ENCODE data around the gene SLC22A7. TPM values are rescaled to one million over a fixed set of nuclear protein-coding genes. Genes with fewer than 3 reads are reported as not detected.

SLC22A7 gene
- polyA plus RNA-seq, 3 donors = 0.79 to 1.4 (median 0.81) TPM

- no peak for DNase-seq (ENCODE audit: extremely low read depth in 1 of 11, low read depth in 9 of 11, low spot score in 4 of 11)
Observed at GRCh38 chr6:43277643-43278523, 20.2 kb upstream of the SLC22A7 start.

GRCh38 chr6:43278524-43279078, 19.5 kb upstream of the SLC22A7 start:
- no peak for DNase-seq (ENCODE audit: extremely low read depth in 1 of 11, low read depth in 9 of 11, low spot score in 4 of 11)

GRCh38 chr6:43280234-43280633, 17.8 kb upstream of the SLC22A7 start:
- DNase-seq (ENCODE audit: extremely low read depth in 1 of 11, low read depth in 9 of 11, low spot score in 4 of 11) = no peak

- no peak for DNase-seq (ENCODE audit: extremely low read depth in 1 of 11, low read depth in 9 of 11, low spot score in 4 of 11)
Observed at GRCh38 chr6:43282060-43282459, 16.0 kb upstream of the SLC22A7 start.

- DNase-seq (ENCODE audit: extremely low read depth in 1 of 11, low read depth in 9 of 11, low spot score in 4 of 11) = no peak
Observed at GRCh38 chr6:43282636-43283513, 15.2 kb upstream of the SLC22A7 start.

- DNase-seq (ENCODE audit: extremely low read depth in 1 of 11, low read depth in 9 of 11, low spot score in 4 of 11) = no peak
Observed at GRCh38 chr6:43283514-43283901, 14.6 kb upstream of the SLC22A7 start.

- no peak for DNase-seq (ENCODE audit: extremely low read depth in 1 of 11, low read depth in 9 of 11, low spot score in 4 of 11)
Observed at GRCh38 chr6:43283905-43284304, 14.2 kb upstream of the SLC22A7 start.

- DNase-seq (ENCODE audit: extremely low read depth in 1 of 11, low read depth in 9 of 11, low spot score in 4 of 11) = no peak
Observed at GRCh38 chr6:43284991-43285781, 12.9 kb upstream of the SLC22A7 start.

GRCh38 chr6:43285832-43286231, 12.2 kb upstream of the SLC22A7 start:
- no peak for DNase-seq (ENCODE audit: extremely low read depth in 1 of 11, low read depth in 9 of 11, low spot score in 4 of 11)

GRCh38 chr6:43286456-43286979, 11.5 kb upstream of the SLC22A7 start:
- DNase-seq (ENCODE audit: extremely low read depth in 1 of 11, low read depth in 9 of 11, low spot score in 4 of 11) = no peak

GRCh38 chr6:43286980-43287716, 10.9 kb upstream of the SLC22A7 start:
- no peak for DNase-seq (ENCODE audit: extremely low read depth in 1 of 11, low read depth in 9 of 11, low spot score in 4 of 11)

- no peak for DNase-seq (ENCODE audit: extremely low read depth in 1 of 11, low read depth in 9 of 11, low spot score in 4 of 11)
Observed at GRCh38 chr6:43287717-43288679, 10.1 kb upstream of the SLC22A7 start.

- DNase-seq (ENCODE audit: extremely low read depth in 1 of 11, low read depth in 9 of 11, low spot score in 4 of 11) = no peak
Observed at GRCh38 chr6:43290339-43290904, 7.6 kb upstream of the SLC22A7 start.

- DNase-seq (ENCODE audit: extremely low read depth in 1 of 11, low read depth in 9 of 11, low spot score in 4 of 11) = no peak
Observed at GRCh38 chr6:43290905-43291355, 7.1 kb upstream of the SLC22A7 start.

GRCh38 chr6:43291708-43292107, 6.4 kb upstream of the SLC22A7 start:
- no peak for DNase-seq (ENCODE audit: extremely low read depth in 1 of 11, low read depth in 9 of 11, low spot score in 4 of 11)

GRCh38 chr6:43292341-43292740, 5.7 kb upstream of the SLC22A7 start:
- no peak for DNase-seq (ENCODE audit: extremely low read depth in 1 of 11, low read depth in 9 of 11, low spot score in 4 of 11)
